Non-pigmented ciliary epithelial cell (primary cell): ENCODE results near the gene HSD17B7.

Experiments
- DNase-seq: peaks from one replicate; pipeline ENCODE4 v3.0.0-alpha.2; 2010; ENCODE audit warnings: low read depth

Gene HSD17B7

DNA sequence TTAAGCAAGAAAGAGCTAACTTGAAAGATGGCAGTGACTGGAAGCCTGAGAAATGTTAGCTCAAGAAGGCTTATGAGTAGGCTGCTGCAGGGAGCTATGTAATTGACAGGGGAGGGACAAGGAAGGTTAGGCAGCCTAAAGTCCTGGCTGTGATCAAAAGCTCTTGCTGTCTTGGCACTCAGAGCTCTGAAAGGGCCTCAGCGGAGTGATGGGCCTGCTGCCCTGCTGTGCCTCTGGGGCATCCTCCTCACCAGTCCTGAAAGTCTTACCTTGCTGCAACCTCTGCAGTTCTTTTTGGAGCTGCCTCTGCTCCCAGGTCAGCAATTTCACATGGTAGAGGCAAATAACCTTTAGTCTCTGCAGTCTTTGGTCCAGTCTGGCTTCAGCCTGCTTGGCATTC lies 68.7 kb downstream of the HSD17B7 start:
- no peak for DNase-seq

GRCh38 chr1:162861101-162861500 lies 70.6 kb downstream of the HSD17B7 start, which contains the start of gene CCDC190:
Gene CCDC190 (minus strand): TSS chr1:162861175. CDS start chr1:162859646, 1,529 bp downstream.
- no peak for DNase-seq

DNA sequence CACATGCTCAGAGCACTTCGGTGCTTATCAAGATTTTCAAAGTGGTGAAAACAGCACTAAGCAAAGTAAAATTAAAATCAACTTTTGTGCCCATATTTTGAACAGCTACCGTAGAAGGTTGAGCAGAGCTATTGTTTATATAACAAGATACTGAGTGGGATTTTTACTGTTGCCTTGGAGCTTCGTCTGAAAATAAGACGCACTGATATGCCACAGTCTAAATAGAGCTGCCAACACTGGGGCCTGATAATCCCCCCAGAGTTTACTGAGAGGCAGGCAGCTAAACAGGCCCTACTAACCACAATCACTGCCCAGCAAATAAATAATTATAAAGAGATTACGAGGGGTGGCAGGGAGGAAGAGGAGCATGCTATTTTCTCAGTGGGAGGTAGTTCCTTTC lies 71.1 kb downstream of the HSD17B7 start:
- DNase-seq = no peak
